ENCODE results near the gene PAM16. TPM values are rescaled to one million over a fixed set of nuclear protein-coding genes. Genes with fewer than 3 reads are reported as not detected.

PAM16 gene
- total RNA-seq, 5 donors from 2014 or later (not counting 1 experiment from before 2014, with no cell fraction given), result 41.2 to 53.7 (median 47.4) TPM

DNA sequence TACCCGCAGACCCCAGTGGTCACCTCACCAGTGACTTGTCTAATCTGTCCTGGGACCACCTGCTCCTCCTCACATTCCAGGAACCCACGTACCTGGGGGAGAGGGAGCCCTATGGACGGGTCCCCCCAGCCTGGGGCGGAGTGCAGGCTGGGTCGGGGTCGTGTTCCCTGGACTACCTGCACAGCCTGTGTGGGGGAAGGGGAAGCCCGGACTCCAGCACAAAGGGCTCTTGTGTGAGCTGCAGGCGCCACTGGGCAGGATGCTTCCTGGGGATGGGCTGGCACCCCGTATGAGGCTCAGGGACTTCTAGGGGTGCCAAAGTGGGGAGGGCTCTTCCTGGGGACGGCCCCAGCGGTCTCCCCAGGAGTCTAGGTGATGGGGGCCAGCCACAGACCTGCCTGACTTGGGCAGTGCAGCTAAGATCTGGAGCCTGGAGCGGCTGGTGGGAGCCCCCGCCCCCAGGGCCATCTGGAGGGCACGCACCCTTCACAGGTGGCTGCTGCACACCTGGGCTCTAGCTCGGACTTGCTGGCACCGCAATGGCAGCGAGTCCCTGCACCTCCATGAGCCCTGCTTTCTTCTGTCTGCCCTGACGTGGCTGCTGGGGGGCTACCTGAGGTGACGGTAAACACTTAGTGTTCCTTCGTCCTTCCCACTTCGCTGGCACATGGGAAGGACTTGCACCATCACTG, 28.0 kb upstream of the PAM16 start:
- Mint-ChIP-seq H3K9me3 (no peaks in the 10 kb centered on the region), H3K36me3 (peaks cover 8% of the 10 kb centered on the region), H3K4me3 (no peak overlapping the region), H3K27ac (no peak overlapping the region), H3K27me3 (no peaks in the 10 kb centered on the region), H3K4me1 (peaks cover 8 to 15% (median 11%) of the 10 kb centered on the region in 3 donors)
- DNase-seq, result no peak
- Histone ChIP-seq H3K27ac (ENCODE audit: low read length) (no peak overlapping the region), H3K4me3 (ENCODE audit: control insufficient read depth in 1 of 2, extremely low read depth in 1 of 2, low read length in 1 of 2) (no peak overlapping the region), H3K36me3 (ENCODE audit: control insufficient read depth in 2 of 2, extremely low read depth in 1 of 2, insufficient read depth in 1 of 2, low read length in 1 of 2) (peaks cover 31 to 50% of the 10 kb centered on the region in 2 donors), H3K27me3 (replicated peaks in 1 of 2; ENCODE audit: control insufficient read depth in 2 of 2, extremely low read depth in 1 of 2, insufficient read depth in 2 of 2, low read length in 1 of 2) (no peaks in the 10 kb centered on the region), H3K9me3 (no peaks in the 10 kb centered on the region), H3K4me1 (ENCODE audit: control insufficient read depth in 1 of 2, extremely low read depth in 1 of 2, insufficient read depth in 2 of 2, low read length in 2 of 2) (peaks cover 0 to 38% of the 10 kb centered on the region in 2 experiments)
- POLR2A ChIA-PET, result no interaction called here
- ATAC-seq (replicated peaks in 1 of 4), result no peak
- CTCF ChIA-PET, result interaction anchor here in 1 of 2 donors (1.1 kb wide), 1 partner anchor 10 kb away, joined by 3 read pairs; no protein-coding TSS in a partner anchor
- WGBS (ENCODE audit: insufficient coverage), result 92% methylated on average over 20 of the region's 21 CpGs

GRCh38 chr16:4378161-4378666, 27.1 kb upstream of the PAM16 start:
- no peaks in the 10 kb centered on the region for H3K27me3 Mint-ChIP-seq
- no peak overlapping the region for H3K4me3 ChIP-seq (ENCODE audit: control insufficient read depth in 1 of 2, extremely low read depth in 1 of 2, low read length in 1 of 2)
- no peaks in the 10 kb centered on the region for H3K9me3 ChIP-seq
- ChIA-PET POLR2A (no interaction called here), CTCF (interaction anchor here in 1 of 2 donors (1.1 kb wide), 1 partner anchor 11 kb away, joined by 3 read pairs; no protein-coding TSS in a partner anchor)
- H3K36me3 Mint-ChIP-seq, result peaks cover 6% of the 10 kb centered on the region
- H3K27me3 ChIP-seq (replicated peaks in 1 of 2; ENCODE audit: control insufficient read depth in 2 of 2, extremely low read depth in 1 of 2, insufficient read depth in 2 of 2, low read length in 1 of 2), result no peaks in the 10 kb centered on the region
- H3K4me1 Mint-ChIP-seq, result peaks cover 10 to 18% (median 17%) of the 10 kb centered on the region in 3 donors
- no peaks in the 10 kb centered on the region for H3K9me3 Mint-ChIP-seq
- DNase-seq (no peak), ATAC-seq (replicated peaks in 1 of 4) (no peak)
- 90% methylated on average over 11 of the region's 15 CpGs for WGBS (ENCODE audit: insufficient coverage)
- no peak overlapping the region for H3K27ac ChIP-seq (ENCODE audit: low read length)
- no peak overlapping the region for H3K4me3 Mint-ChIP-seq
- peaks cover 0 to 47% of the 10 kb centered on the region in 2 experiments for H3K4me1 ChIP-seq (ENCODE audit: control insufficient read depth in 1 of 2, extremely low read depth in 1 of 2, insufficient read depth in 2 of 2, low read length in 2 of 2)
- peak overlapping the region in 1 of 2 donors; percentile 28 for H3K27ac Mint-ChIP-seq
- H3K36me3 ChIP-seq (ENCODE audit: control insufficient read depth in 2 of 2, extremely low read depth in 1 of 2, insufficient read depth in 1 of 2, low read length in 1 of 2), result peaks cover 24 to 43% of the 10 kb centered on the region in 2 donors

- Mint-ChIP-seq H3K36me3 (peaks cover 3% of the 10 kb centered on the region), H3K27ac (peak overlapping the region in 1 of 2 donors; percentile 55), H3K9me3 (no peaks in the 10 kb centered on the region), H3K4me3 (peak overlapping the region in 1 of 3 donors; percentile 29), H3K27me3 (no peaks in the 10 kb centered on the region), H3K4me1 (peaks cover 15 to 24% (median 22%) of the 10 kb centered on the region in 3 donors)
- ATAC-seq (replicated peaks in 1 of 4), result no peak
- H3K4me3 ChIP-seq (ENCODE audit: control insufficient read depth in 1 of 2, extremely low read depth in 1 of 2, low read length in 1 of 2), result no peak overlapping the region
- ChIA-PET POLR2A (no interaction called here), CTCF (no interaction called here)
- peaks cover 0 to 52% of the 10 kb centered on the region in 2 experiments for H3K4me1 ChIP-seq (ENCODE audit: control insufficient read depth in 1 of 2, extremely low read depth in 1 of 2, insufficient read depth in 2 of 2, low read length in 2 of 2)
- H3K27me3 ChIP-seq (replicated peaks in 1 of 2; ENCODE audit: control insufficient read depth in 2 of 2, extremely low read depth in 1 of 2, insufficient read depth in 2 of 2, low read length in 1 of 2), result no peaks in the 10 kb centered on the region
- 82% methylated on average over 6 of the region's 12 CpGs for WGBS (ENCODE audit: insufficient coverage)
- peaks cover 18 to 38% of the 10 kb centered on the region in 2 donors for H3K36me3 ChIP-seq (ENCODE audit: control insufficient read depth in 2 of 2, extremely low read depth in 1 of 2, insufficient read depth in 1 of 2, low read length in 1 of 2)
- no peak overlapping the region for H3K27ac ChIP-seq (ENCODE audit: low read length)
- H3K9me3 ChIP-seq, result no peaks in the 10 kb centered on the region
- no peak for DNase-seq
Measured at GRCh38 chr16:4377573-4378154, 26.5 kb upstream of the PAM16 start.

- no peaks in the 10 kb centered on the region for H3K27me3 Mint-ChIP-seq
- POLR2A ChIA-PET, result no interaction called here
- H3K4me3 ChIP-seq (ENCODE audit: control insufficient read depth in 1 of 2, extremely low read depth in 1 of 2, low read length in 1 of 2), result no peak overlapping the region
- no peaks in the 10 kb centered on the region for H3K27me3 ChIP-seq (replicated peaks in 1 of 2; ENCODE audit: control insufficient read depth in 2 of 2, extremely low read depth in 1 of 2, insufficient read depth in 2 of 2, low read length in 1 of 2)
- H3K4me3 Mint-ChIP-seq, result no peak overlapping the region
- H3K4me1 Mint-ChIP-seq, result peaks cover 21 to 28% (median 24%) of the 10 kb centered on the region in 3 donors
- CTCF ChIA-PET, result no interaction called here
- H3K36me3 ChIP-seq (ENCODE audit: control insufficient read depth in 2 of 2, extremely low read depth in 1 of 2, insufficient read depth in 1 of 2, low read length in 1 of 2), result peaks cover 14 to 37% of the 10 kb centered on the region in 2 donors
- no peak overlapping the region for H3K27ac Mint-ChIP-seq
- no peak overlapping the region for H3K27ac ChIP-seq (ENCODE audit: low read length)
- 96% methylated on average over 14 of the region's 27 CpGs for WGBS (ENCODE audit: insufficient coverage)
- H3K4me1 ChIP-seq (ENCODE audit: control insufficient read depth in 1 of 2, extremely low read depth in 1 of 2, insufficient read depth in 2 of 2, low read length in 2 of 2), result peaks cover 3 to 59% of the 10 kb centered on the region in 2 experiments
- no peaks in the 10 kb centered on the region for H3K9me3 Mint-ChIP-seq
- DNase-seq (no peak), ATAC-seq (replicated peaks in 1 of 4) (no peak)
- peaks cover 3% of the 10 kb centered on the region for H3K36me3 Mint-ChIP-seq
- H3K9me3 ChIP-seq, result no peaks in the 10 kb centered on the region
Measured at GRCh38 chr16:4376893-4377572, 25.9 kb upstream of the PAM16 start.

DNA sequence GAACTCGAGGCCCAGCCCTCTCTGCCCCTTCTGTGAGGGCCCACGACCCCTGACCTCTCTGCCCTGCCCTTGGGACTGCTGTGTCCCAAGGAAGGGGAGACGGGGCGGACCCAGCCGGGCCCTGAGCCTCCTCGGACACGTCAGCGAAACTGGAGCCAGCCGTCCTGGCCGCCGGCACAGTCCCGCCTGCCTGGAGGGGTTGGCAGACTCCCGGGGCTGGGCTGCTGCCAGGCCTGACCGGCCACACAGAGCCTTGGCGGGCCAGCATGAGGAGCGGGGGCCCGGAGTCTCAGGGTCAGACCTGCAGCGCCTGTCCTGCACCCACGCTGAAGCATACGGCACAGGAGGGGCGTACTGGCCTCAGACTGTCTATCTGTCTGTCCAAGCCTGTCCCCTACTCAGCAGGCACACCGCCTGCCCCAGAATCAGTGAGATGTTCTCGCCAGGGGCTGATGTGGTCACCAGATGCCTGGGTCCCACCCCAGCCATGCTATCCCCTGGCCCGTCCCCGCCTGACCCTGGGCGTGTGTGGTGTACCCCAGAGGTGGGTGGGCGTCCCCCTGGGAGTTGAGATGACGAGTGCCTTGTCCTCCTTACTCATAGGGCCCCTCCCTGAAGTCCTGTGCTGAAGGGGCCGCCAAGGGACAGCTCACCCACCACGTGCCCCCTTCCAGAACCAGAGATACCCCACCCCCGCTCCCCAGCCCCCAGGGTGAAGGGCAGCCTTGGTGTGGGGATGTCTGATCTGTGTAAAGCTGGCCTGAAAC, 25.2 kb upstream of the PAM16 start:
- peaks cover 4 to 61% of the 10 kb centered on the region in 2 experiments for H3K4me1 ChIP-seq (ENCODE audit: control insufficient read depth in 1 of 2, extremely low read depth in 1 of 2, insufficient read depth in 2 of 2, low read length in 2 of 2)
- H3K27me3 ChIP-seq (replicated peaks in 1 of 2; ENCODE audit: control insufficient read depth in 2 of 2, extremely low read depth in 1 of 2, insufficient read depth in 2 of 2, low read length in 1 of 2), result no peaks in the 10 kb centered on the region
- Mint-ChIP-seq H3K36me3 (peaks cover 3% of the 10 kb centered on the region), H3K27ac (no peak overlapping the region), H3K27me3 (no peaks in the 10 kb centered on the region), H3K4me1 (peaks cover 22 to 28% (median 24%) of the 10 kb centered on the region in 3 donors), H3K9me3 (no peaks in the 10 kb centered on the region), H3K4me3 (no peak overlapping the region)
- no peak for DNase-seq
- no peaks in the 10 kb centered on the region for H3K9me3 ChIP-seq
- H3K36me3 ChIP-seq (ENCODE audit: control insufficient read depth in 2 of 2, extremely low read depth in 1 of 2, insufficient read depth in 1 of 2, low read length in 1 of 2), result peaks cover 9 to 35% of the 10 kb centered on the region in 2 donors
- H3K27ac ChIP-seq (ENCODE audit: low read length), result no peak overlapping the region
- no peak overlapping the region for H3K4me3 ChIP-seq (ENCODE audit: control insufficient read depth in 1 of 2, extremely low read depth in 1 of 2, low read length in 1 of 2)
- CTCF ChIA-PET, result no interaction called here
- 98% methylated on average over 24 of the region's 31 CpGs for WGBS (ENCODE audit: insufficient coverage)
- no peak for ATAC-seq (replicated peaks in 1 of 4)
- POLR2A ChIA-PET, result no interaction called here

Data from T-cell (primary cell).